GM12878 (cell line): ENCODE measurements around the gene LMAN2. TPM values are rescaled to one million over a fixed set of nuclear protein-coding genes. Genes with fewer than 3 reads are reported as not detected.

Source experiments
- ATAC-seq: fragments of 200-7000 bp; cut with Tn5 transposase; 3 replicates; pipeline ENCODE4 v1.9.1; 2020; ENCODE audit warnings: mild to moderate bottlenecking, moderate library complexity
- BruUV-seq: library from RNA; stranded (reverse); fragments of 400-500 nt; replicated peaks from 2 replicates; lab custom pipeline; 2021; lab: Mats Ljungman, UMichigan
- CTCF ChIA-PET: fragments of 300-600 bp; sonication (Branson Sonifier 250); formaldehyde crosslinking; extraction: SDS; loops from one replicate; lab custom pipeline; 2021; ENCODE audit warnings: inconsistent platforms; lab: Yijun Ruan, JAX
- POLR2A ChIA-PET: fragments of 350-600 bp; formaldehyde crosslinking; extraction: SDS; loops from one replicate; lab custom pipeline; 2021; ENCODE audit warnings: inconsistent platforms; lab: Charles Lee
- RAD21 ChIA-PET: fragments of 300-600 bp; sonication (Branson Sonifier 250); formaldehyde crosslinking; loops from one replicate; lab custom pipeline; 2023; ENCODE audit warnings: antibody characterized with exemption; ENCODE audit not compliant: unreplicated experiment; lab: Charles Lee
- SMC1A ChIA-PET: fragments of 300-600 bp; sonication (Branson Sonifier 250); formaldehyde crosslinking; loops from one replicate; lab custom pipeline; 2023; ENCODE audit not compliant: unreplicated experiment, uncharacterized antibody; lab: Charles Lee
- DNase-seq: peaks from one replicate; pipeline ENCODE4 v3.0.0-alpha.2; 2011; ENCODE audit warnings: low read depth, low spot score
- FAIRE-seq: peaks from 3 replicates; lab custom pipeline; 2011; peaks lifted over from hg19 to GRCh38; lab: Jason Lieb, UNC
- H2AFZ ChIP-seq: 2 replicates; pipeline ENCODE4 v1.6.0; 2011; ENCODE audit warnings: low read depth, low read length, control low read depth; ENCODE audit not compliant: control insufficient read depth
- H3K27ac ChIP-seq: 2 replicates; pipeline ENCODE4 v1.5.1; 2011; ENCODE audit warnings: control low read depth; ENCODE audit not compliant: control insufficient read depth, insufficient read depth
- H3K27me3 ChIP-seq, 2 experiments: replicated peaks in 1 of 2; 2 replicates each; pipeline versions ENCODE4 v1.6.0 to v1.6.1; 2011; ENCODE audit warnings: low read length in 1 of 2; ENCODE audit not compliant: control insufficient read depth in 2 of 2, insufficient read depth in 2 of 2
- H3K36me3 ChIP-seq, 2 experiments: 2 replicates each; pipeline ENCODE4 v1.5.1; 2011; ENCODE audit warnings: low read length in 1 of 2; ENCODE audit not compliant: control insufficient read depth in 2 of 2, insufficient read depth in 2 of 2
- H3K4me1 ChIP-seq: 2 replicates; pipeline ENCODE4 v1.6.1; 2011; ENCODE audit warnings: mild to moderate bottlenecking, low read length, moderate library complexity, mixed read lengths; ENCODE audit not compliant: control insufficient read depth, insufficient read depth
- H3K4me2 ChIP-seq: 2 replicates; pipeline ENCODE4 v1.6.0; 2011; ENCODE audit warnings: control low read depth; ENCODE audit not compliant: control insufficient read depth, insufficient read depth
- H3K4me3 ChIP-seq: fragments of 200-600 bp; sonication (generic); 2 replicates; pipeline ENCODE4 v1.5.1; 2016
- H3K79me2 ChIP-seq: 2 replicates; pipeline ENCODE4 v1.6.0; 2011; ENCODE audit warnings: low read length; ENCODE audit not compliant: control insufficient read depth, insufficient read depth
- H3K9ac ChIP-seq: 2 replicates; pipeline ENCODE4 v1.8.0; 2011; ENCODE audit warnings: low read length, control low read depth, mixed read lengths; ENCODE audit not compliant: control insufficient read depth, insufficient read depth
- H3K9me3 ChIP-seq: replicated peaks from 3 replicates; pipeline ENCODE4 v1.5.1; 2011; ENCODE audit warnings: mild to moderate bottlenecking, low read length; ENCODE audit not compliant: control insufficient read depth, insufficient read depth
- H4K20me1 ChIP-seq: 2 replicates; pipeline ENCODE4 v1.6.0; 2011; ENCODE audit not compliant: control insufficient read depth, insufficient read depth
- E4F1 ChIP-seq: fragments of 450-650 bp; IDR thresholded peaks from 2 replicates; pipeline ENCODE4 v1.6.1; 2018; ENCODE audit warnings: borderline replicate concordance, mild to moderate bottlenecking; ENCODE audit not compliant: partially characterized antibody
- HDAC2 ChIP-seq: fragments of 200-600 bp; sonication (generic); IDR thresholded peaks from 2 replicates; pipeline ENCODE4 v1.6.1; 2017
- KAT2A ChIP-seq: conservative IDR thresholded peaks from 2 replicates; pipeline ENCODE4 v1.6.1; 2011; ENCODE audit warnings: low read depth, low read length; ENCODE audit not compliant: control insufficient read depth
- POLR2A ChIP-seq: IDR thresholded peaks from 2 replicates; pipeline ENCODE4 v1.6.1; 2011; ENCODE audit warnings: low read depth, mild to moderate bottlenecking, low read length
- USF2 ChIP-seq: IDR thresholded peaks from 2 replicates; pipeline ENCODE4 v1.6.1; 2011; ENCODE audit warnings: low read depth, low read length, improper control_type of control experiment, borderline replicate concordance
- WGBS: methylation state at CpG from one replicate; pipeline ENCODE4 v1.1.6; 2016; ENCODE audit warnings: low lambda C conversion rate; ENCODE audit not compliant: insufficient replicate concordance, insufficient coverage; ENCODE audit errors: missing lambda C conversion rate; 5-methylcytosine and 5-hydroxymethylcytosine counted together
- in situ Hi-C: fragments of 300-500 bp; cut with MboI; formaldehyde crosslinking; loops from 9 replicates; pipeline ENCODE4 v1.14.3; 2018; ENCODE audit warnings: mixed read lengths
- intact Hi-C: fragments of 100-400 bp; cut with micrococcal nuclease; formaldehyde crosslinking; loops from one replicate; pipeline ENCODE4 v1.14.2; 2022; ENCODE audit not compliant: unreplicated experiment
- polyA plus RNA-seq, 11 experiments: library from polyadenylated mRNA; depleted of rRNA in 4 of 11; unstranded in 6 of 11; stranded (reverse) in 5 of 11; fragments of >200 nt; fragmentation: Nextera tagmentation in 4 of 11; fragmentation: Illumina TruSeq in 1 of 11; extraction: Ambion mirVana in 4 of 11; extraction: Trizol in 1 of 11; gene quantifications; 1 replicate in 1 of 11; 2 replicates in 10 of 11; pipeline versions ENCODE4 v1.2.1 to v1.2.3, GENCODE V29; 2011 to 2016; ENCODE audit warnings: inconsistent platforms in 2 of 11, missing spikeins in 2 of 11, low read depth in 1 of 11
- total RNA-seq, 4 experiments: library from RNA; depleted of rRNA in 3 of 4; stranded (reverse); fragments of >200 nt in 3 of 4; fragmentation: Illumina TruSeq in 1 of 4; extraction: Trizol in 1 of 4; gene quantifications; 2 replicates each; pipeline versions ENCODE4 v1.2.1 to v1.2.3, GENCODE V29; 2013 to 2021
- TF ChIP-seq, protein P1 (sequence below): fragments of 450-650 bp; IDR thresholded peaks from 2 replicates; pipeline ENCODE4 v1.6.1; 2017; ENCODE audit warnings: antibody characterized with exemption, mild to moderate bottlenecking, moderate library complexity
- TF ChIP-seq, protein P2 (sequence below): fragments of 450-650 bp; IDR thresholded peaks from 2 replicates; pipeline ENCODE4 v1.6.1; 2016; ENCODE audit warnings: mild to moderate bottlenecking

Gene LMAN2
- total and polyA plus RNA-seq, 10 of the 15 experiments (the other 5 are each of a cell fraction or from before 2014, with no cell fraction given) = 2.4 to 264 (median 147) TPM

DNA sequence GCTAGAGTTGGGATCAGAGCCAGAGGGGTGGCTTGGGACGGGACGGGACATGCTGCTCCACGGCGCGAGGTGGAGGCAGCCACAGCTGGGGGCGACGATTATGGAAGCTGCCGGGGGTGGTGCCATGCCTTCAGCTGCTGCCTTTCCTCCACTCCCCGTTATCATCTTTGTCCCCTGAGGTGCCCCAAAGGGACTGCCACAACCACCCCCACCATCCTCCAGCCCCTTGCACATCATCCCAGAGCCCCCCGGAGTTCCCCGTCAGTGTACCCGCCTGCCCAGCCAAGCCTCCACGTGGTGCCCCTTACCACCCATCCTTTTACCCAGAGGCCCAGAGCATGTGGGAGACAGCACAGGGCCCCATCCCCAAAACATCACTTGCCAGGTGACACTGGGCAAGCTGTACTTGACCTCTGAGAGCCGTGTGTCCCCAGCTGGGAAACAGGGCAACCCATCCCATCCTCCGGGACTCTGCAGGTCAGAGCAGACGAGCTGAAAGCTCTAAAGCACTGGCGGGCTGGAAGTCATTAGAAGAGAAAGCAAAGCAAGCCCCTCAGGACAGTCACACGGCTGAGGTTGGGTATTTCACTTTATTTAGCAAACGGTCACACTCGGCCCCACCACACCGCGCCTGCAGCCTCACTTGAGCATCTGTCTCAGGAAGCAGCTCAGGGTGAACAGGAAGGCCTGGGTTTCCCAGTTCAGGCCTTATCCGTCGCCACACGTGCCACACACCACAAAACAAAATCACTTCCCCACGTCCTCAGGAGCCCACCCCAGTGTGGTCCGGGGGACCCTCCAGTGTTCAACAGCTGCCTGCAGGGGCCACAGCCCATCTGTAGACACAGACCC lies 20.3 kb downstream of the LMAN2 start:
- H3K27ac ChIP-seq = no peak overlapping the region
- 77% methylated on average over 26 of the region's 27 CpGs for WGBS
- SMC1A ChIA-PET = no interaction called here
- RAD21 ChIA-PET = no interaction called here
- H3K36me3 ChIP-seq = peaks cover 21 to 49% of the 10 kb centered on the region in 2 experiments
- no peaks in the 10 kb centered on the region for H3K9me3 ChIP-seq
- H3K4me2 ChIP-seq = no peak overlapping the region
- no peaks in the 10 kb centered on the region for H3K79me2 ChIP-seq
- H3K4me3 ChIP-seq = no peak overlapping the region
- H4K20me1 ChIP-seq = no peaks in the 10 kb centered on the region; the same call in 1 of the 2 replicates
- CTCF ChIA-PET = no interaction called here
- TF ChIP-seq KAT2A (no peak), POLR2A (0 out of 2 replicates have a peak, but pooled peaks have one; percentile 32), USF2 (no peak), HDAC2 (no peak), E4F1 (no peak)
- TF ChIP-seq, protein P1, sequence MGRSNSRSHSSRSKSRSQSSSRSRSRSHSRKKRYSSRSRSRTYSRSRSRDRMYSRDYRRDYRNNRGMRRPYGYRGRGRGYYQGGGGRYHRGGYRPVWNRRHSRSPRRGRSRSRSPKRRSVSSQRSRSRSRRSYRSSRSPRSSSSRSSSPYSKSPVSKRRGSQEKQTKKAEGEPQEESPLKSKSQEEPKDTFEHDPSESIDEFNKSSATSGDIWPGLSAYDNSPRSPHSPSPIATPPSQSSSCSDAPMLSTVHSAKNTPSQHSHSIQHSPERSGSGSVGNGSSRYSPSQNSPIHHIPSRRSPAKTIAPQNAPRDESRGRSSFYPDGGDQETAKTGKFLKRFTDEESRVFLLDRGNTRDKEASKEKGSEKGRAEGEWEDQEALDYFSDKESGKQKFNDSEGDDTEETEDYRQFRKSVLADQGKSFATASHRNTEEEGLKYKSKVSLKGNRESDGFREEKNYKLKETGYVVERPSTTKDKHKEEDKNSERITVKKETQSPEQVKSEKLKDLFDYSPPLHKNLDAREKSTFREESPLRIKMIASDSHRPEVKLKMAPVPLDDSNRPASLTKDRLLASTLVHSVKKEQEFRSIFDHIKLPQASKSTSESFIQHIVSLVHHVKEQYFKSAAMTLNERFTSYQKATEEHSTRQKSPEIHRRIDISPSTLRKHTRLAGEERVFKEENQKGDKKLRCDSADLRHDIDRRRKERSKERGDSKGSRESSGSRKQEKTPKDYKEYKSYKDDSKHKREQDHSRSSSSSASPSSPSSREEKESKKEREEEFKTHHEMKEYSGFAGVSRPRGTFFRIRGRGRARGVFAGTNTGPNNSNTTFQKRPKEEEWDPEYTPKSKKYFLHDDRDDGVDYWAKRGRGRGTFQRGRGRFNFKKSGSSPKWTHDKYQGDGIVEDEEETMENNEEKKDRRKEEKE = no peak
- TF ChIP-seq, protein P2, sequence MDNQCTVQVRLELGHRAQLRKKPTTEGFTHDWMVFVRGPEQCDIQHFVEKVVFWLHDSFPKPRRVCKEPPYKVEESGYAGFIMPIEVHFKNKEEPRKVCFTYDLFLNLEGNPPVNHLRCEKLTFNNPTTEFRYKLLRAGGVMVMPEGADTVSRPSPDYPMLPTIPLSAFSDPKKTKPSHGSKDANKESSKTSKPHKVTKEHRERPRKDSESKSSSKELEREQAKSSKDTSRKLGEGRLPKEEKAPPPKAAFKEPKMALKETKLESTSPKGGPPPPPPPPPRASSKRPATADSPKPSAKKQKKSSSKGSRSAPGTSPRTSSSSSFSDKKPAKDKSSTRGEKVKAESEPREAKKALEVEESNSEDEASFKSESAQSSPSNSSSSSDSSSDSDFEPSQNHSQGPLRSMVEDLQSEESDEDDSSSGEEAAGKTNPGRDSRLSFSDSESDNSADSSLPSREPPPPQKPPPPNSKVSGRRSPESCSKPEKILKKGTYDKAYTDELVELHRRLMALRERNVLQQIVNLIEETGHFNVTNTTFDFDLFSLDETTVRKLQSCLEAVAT = no peak
- no peak for DNase-seq
- H3K4me1 ChIP-seq = no peaks in the 10 kb centered on the region
- ATAC-seq = no peak
- H3K9ac ChIP-seq = no peak overlapping the region
- intact Hi-C loops = no loop called here
- no peak overlapping the region for H2AFZ ChIP-seq
- FAIRE-seq = no peak
- in situ Hi-C loops = no loop called here
- H3K27me3 ChIP-seq = no peaks in the 10 kb centered on the region
- POLR2A ChIA-PET = no interaction called here
- no TSS peak for BruUV-seq
